Fibroblast of skin of back (primary cell): ENCODE results near the gene C1orf74.

ENCODE experiments used
- DNase-seq: peaks from one replicate; pipeline ENCODE4 v3.0.0-alpha.2; 2013

C1orf74 gene

GRCh38 chr1:209769171-209769904 lies 15.0 kb downstream of the C1orf74 start:
- peak; percentile 98 for DNase-seq

- DNase-seq: no peak
Observed at GRCh38 chr1:209768354-209768774, 16.0 kb downstream of the C1orf74 start.

GRCh38 chr1:209767706-209768105 lies 16.7 kb downstream of the C1orf74 start:
- DNase-seq: peak; percentile 29

GRCh38 chr1:209767096-209767495 lies 17.3 kb downstream of the C1orf74 start:
- DNase-seq: no peak

- DNase-seq: no peak
Observed at GRCh38 chr1:209766051-209766450, 18.3 kb downstream of the C1orf74 start.

GRCh38 chr1:209761011-209761635 lies 23.2 kb downstream of the C1orf74 start:
- DNase-seq: peak; percentile 18

- DNase-seq: no peak
Observed at GRCh38 chr1:209759829-209760359, 24.5 kb downstream of the C1orf74 start.

- DNase-seq: no peak
Observed at GRCh38 chr1:209758400-209758799, 26.0 kb downstream of the C1orf74 start.

GRCh38 chr1:209756615-209757445 lies 27.5 kb downstream of the C1orf74 start:
- no peak for DNase-seq

- DNase-seq: no peak
Observed at GRCh38 chr1:209755926-209756614, 28.3 kb downstream of the C1orf74 start, which contains the start of gene TRAF3IP3. Gene TRAF3IP3 (plus strand): TSS chr1:209756053. CDS start chr1:209760040, 3,987 bp downstream.

- no peak for DNase-seq
Observed at GRCh38 chr1:209755256-209755655, 29.1 kb downstream of the C1orf74 start.

- no peak for DNase-seq
Observed at GRCh38 chr1:209752890-209753289, 31.5 kb downstream of the C1orf74 start.

GRCh38 chr1:209751627-209752231 lies 32.6 kb downstream of the C1orf74 start:
- DNase-seq: no peak

GRCh38 chr1:209749670-209750323 lies 34.6 kb downstream of the C1orf74 start:
- no peak for DNase-seq

- no peak for DNase-seq
Observed at GRCh38 chr1:209749205-209749604, 35.2 kb downstream of the C1orf74 start.

- DNase-seq: no peak
Observed at GRCh38 chr1:209748620-209749019, 35.7 kb downstream of the C1orf74 start.

- DNase-seq: peak; percentile 84
Observed at GRCh38 chr1:209747580-209748262, 36.6 kb downstream of the C1orf74 start.

GRCh38 chr1:209746451-209747165 lies 37.8 kb downstream of the C1orf74 start:
- DNase-seq: no peak

- DNase-seq: peak; percentile 84
Observed at GRCh38 chr1:209743145-209743482, 41.2 kb downstream of the C1orf74 start.
